Measurements from ENCODE around the gene CFAP65. TPM values are rescaled to one million over a fixed set of nuclear protein-coding genes. Genes with fewer than 3 reads are reported as not detected.

The CFAP65 gene
- total and polyA plus RNA-seq, 8 donors, result 0.06 to 0.38 (median 0.13) TPM

GRCh38 chr2:219037783-219038499, 3.4 kb downstream of the CFAP65 start:
- WGBS, 2 donors, result 42 to 50% methylated on average over 8 of the region's 8 CpGs
- DNase-seq, result peak in 1 of 6 donors; percentile 45
- ATAC-seq, result peak in 2 of 4 donors; percentile 18 to 31
- Histone ChIP-seq H3K36me3 (no peaks in the 10 kb centered on the region), H3K9me3 (no peaks in the 10 kb centered on the region), H3K4me1 (no peaks in the 10 kb centered on the region), H3K27me3 (peaks cover 0 to 11% (median 0%) of the 10 kb centered on the region in 4 donors), H3K4me3 (no peak overlapping the region), H3K27ac (no peak overlapping the region)
- FAIRE-seq, result no peak
- no peak for TF ChIP-seq CTCF (IDR thresholded peaks at IDR 0.05)
- intact Hi-C loops (cut with DNase I), result loop anchor here in 1 of 3 donors (10.0 kb wide), 1 partner anchor 267 kb away; the partner anchor contains the start of gene PTPRN

GRCh38 chr2:219035942-219036341, 5.4 kb downstream of the CFAP65 start:
- Histone ChIP-seq H3K4me3 (no peak overlapping the region), H3K4me1 (no peaks in the 10 kb centered on the region), H3K36me3 (no peaks in the 10 kb centered on the region), H3K9me3 (no peaks in the 10 kb centered on the region), H3K27ac (no peak overlapping the region), H3K27me3 (peaks cover 0 to 11% (median 0%) of the 10 kb centered on the region in 4 donors)
- intact Hi-C loops (cut with DNase I), result loop anchor here in 1 of 3 donors (10.0 kb wide), 1 partner anchor 269 kb away; the partner anchor contains the start of gene PTPRN
- no peak for FAIRE-seq
- no peak for TF ChIP-seq CTCF (IDR thresholded peaks at IDR 0.05)
- DNase-seq, result peak in 1 of 6 donors; percentile 27
- no peak for ATAC-seq
- 59 to 82% methylated on average over 2 of the region's 2 CpGs for WGBS, 2 donors

DNA sequence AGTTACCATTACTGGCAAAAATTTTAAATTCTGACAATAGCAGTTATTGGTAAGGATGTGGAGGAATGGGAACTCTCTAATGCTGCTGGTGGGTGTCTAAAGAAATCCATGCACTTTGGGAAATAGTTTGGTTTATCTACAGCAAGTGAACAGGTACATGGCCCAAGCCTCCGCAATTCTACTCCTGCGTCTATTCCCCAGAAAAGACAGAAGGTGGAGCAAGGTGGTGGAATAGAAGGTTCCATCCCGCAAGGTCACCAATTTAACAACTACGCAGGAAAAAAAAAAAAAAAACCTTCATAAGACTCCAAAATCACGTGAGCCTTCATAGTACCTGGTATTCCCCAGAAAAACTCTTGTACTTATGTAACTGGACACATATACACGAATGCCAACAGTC, 6.5 kb downstream of the CFAP65 start:
- Histone ChIP-seq H3K27ac (no peak overlapping the region), H3K36me3 (no peaks in the 10 kb centered on the region), H3K4me3 (no peak overlapping the region), H3K9me3 (no peaks in the 10 kb centered on the region), H3K4me1 (no peaks in the 10 kb centered on the region), H3K27me3 (peaks cover 0 to 7% (median 0%) of the 10 kb centered on the region in 4 donors)
- no peak for TF ChIP-seq CTCF (IDR thresholded peaks at IDR 0.05)
- intact Hi-C loops (cut with DNase I), result loop anchor here in 1 of 3 donors (10.0 kb wide), 1 partner anchor 270 kb away; the partner anchor contains the start of gene PTPRN
- FAIRE-seq (no peak), ATAC-seq (no peak), DNase-seq (no peak)
- WGBS, 2 donors, result 38 to 45% methylated on average over 6 of the region's 6 CpGs

DNA sequence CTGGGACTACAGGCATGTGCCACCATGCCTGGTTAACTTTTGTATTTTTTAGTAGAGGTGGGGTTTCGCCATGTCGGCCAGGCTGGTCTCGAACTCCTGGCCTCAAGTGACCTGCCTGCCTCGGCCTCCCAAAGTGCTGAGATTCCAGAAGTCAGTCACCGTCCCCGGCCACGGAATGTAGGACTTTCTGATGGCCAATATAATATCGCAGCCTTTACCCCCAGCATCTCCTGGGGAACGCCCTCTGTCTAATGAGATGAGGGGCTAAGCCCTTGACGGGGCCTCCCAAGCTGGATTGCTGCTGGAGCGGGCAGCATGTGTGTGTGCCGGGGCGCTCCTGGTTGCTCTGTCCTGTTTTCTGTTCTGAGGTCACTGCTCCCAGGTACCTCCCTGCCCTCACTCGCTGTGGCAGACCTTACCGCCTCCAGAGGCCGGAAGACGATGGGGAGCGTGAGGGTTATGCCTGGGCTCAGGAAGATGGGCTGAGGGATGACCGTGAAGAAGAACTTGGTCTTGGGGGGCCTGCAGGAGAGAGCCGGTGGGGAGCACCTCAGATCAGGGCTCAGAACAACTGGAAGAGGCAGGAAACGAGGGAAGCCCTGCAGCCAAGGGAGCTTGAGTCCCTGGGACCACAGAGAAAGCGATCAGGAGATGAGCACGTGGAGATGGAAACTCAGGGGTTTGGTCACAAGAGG, 9.1 kb downstream of the CFAP65 start:
- no peaks in the 10 kb centered on the region for H3K9me3 ChIP-seq
- intact Hi-C loops (cut with DNase I), result loop anchor here in 1 of 3 donors (10.0 kb wide), 1 partner anchor 273 kb away; the partner anchor contains the start of gene PTPRN
- WGBS, 2 donors, result 68 to 78% methylated on average over 23 of the region's 23 CpGs
- peaks cover 0 to 5% (median 0%) of the 10 kb centered on the region in 4 donors for H3K27me3 ChIP-seq
- no peak for TF ChIP-seq CTCF (IDR thresholded peaks at IDR 0.05)
- no peaks in the 10 kb centered on the region for H3K4me1 ChIP-seq
- ATAC-seq (no peak), DNase-seq (no peak), FAIRE-seq (no peak)
- no peaks in the 10 kb centered on the region for H3K36me3 ChIP-seq
- H3K27ac ChIP-seq, result no peak overlapping the region
- H3K4me3 ChIP-seq, result no peak overlapping the region

All from pancreas (tissue), 10 donors.